Heart right ventricle (tissue), 16 donors: ENCODE measurements around the gene UBA3. TPM values are rescaled to one million over a fixed set of nuclear protein-coding genes. Genes with fewer than 3 reads are reported as not detected.

Experiments used
- ATAC-seq, 8 donors: fragments of 200-7000 bp; cut with Tn5 transposase; one replicate each; pipeline ENCODE4 v1.9.1; 2020; ENCODE audit warnings: mild to moderate bottlenecking in 8 of 8, moderate library complexity in 8 of 8, moderate number of reproducible peaks in 1 of 8
- DNase-seq, 2 donors: peaks; one replicate each; pipeline ENCODE4 v3.0.0-alpha.2; 2020
- H3K27ac ChIP-seq, 10 donors: fragments of 200-600 bp; sonication (generic) in 2 of 10; one replicate each; pipeline versions ENCODE4 v1.5.0 to v1.8.0; 2020 to 2022; ENCODE audit warnings: mild to moderate bottlenecking in 3 of 10
- H3K27me3 ChIP-seq, 7 donors: fragments of 200-600 bp; one replicate each; pipeline ENCODE4 v1.8.0; 2021 to 2022; ENCODE audit warnings: mild to moderate bottlenecking in 2 of 7
- H3K36me3 ChIP-seq, 9 donors: fragments of 200-600 bp; sonication (generic) in 1 of 9; one replicate each; pipeline versions ENCODE4 v1.5.0 to v1.8.0; 2020 to 2022; ENCODE audit warnings: mild to moderate bottlenecking in 2 of 9
- H3K4me1 ChIP-seq, 9 donors: fragments of 200-600 bp; sonication (generic) in 1 of 9; one replicate each; pipeline versions ENCODE4 v1.5.0 to v1.8.0; 2020 to 2022; ENCODE audit warnings: mild to moderate bottlenecking in 4 of 9
- H3K4me3 ChIP-seq, 10 donors: fragments of 200-600 bp; sonication (generic) in 2 of 10; one replicate each; pipeline versions ENCODE4 v1.5.0 to v1.8.0; 2020 to 2022; ENCODE audit warnings: mild to moderate bottlenecking in 7 of 10, moderate library complexity in 2 of 10
- H3K9me3 ChIP-seq, 11 donors: fragments of 200-600 bp in 10 of 11; sonication (generic) in 2 of 11; one replicate each; pipeline versions ENCODE4 v1.5.0 to v1.8.0; 2013 to 2022; ENCODE audit warnings: mild to moderate bottlenecking in 2 of 11, control low read depth in 1 of 11, moderate library complexity in 1 of 11
- WGBS, 2 donors: extraction: QIAGEN DNeasy Blood & Tissue Kit; methylation state at CpG; one replicate each; pipeline ENCODE4 v1.1.7; 2013; ENCODE audit warnings: inconsistent platforms in 1 of 2; 5-methylcytosine and 5-hydroxymethylcytosine counted together
- intact Hi-C, 10 donors: fragments of 100-400 bp; cut with DNase I; formaldehyde crosslinking; loops; one replicate each; pipeline versions ENCODE4 v1.11.1 to v1.14.2; 2022
- polyA plus RNA-seq, 2 donors: library from polyadenylated mRNA; stranded (reverse); fragments of 200-250 nt; gene quantifications; one replicate each; pipeline ENCODE4 v1.2.3, GENCODE V29; 2013
- total RNA-seq, 10 donors: library from RNA; stranded (reverse); fragmentation: NEBNext Ultra II Directional in 3 of 10; extraction: Animal tissue kit (Norgen Biotek cat#: 25700) in 3 of 10; gene quantifications; one replicate each; pipeline versions ENCODE4 v1.2.1 to v1.2.4, GENCODE V29; 2021 to 2023
- TF ChIP-seq, protein P1 (sequence below), 9 donors: fragments of 200-600 bp; sonication (generic) in 2 of 9; IDR thresholded peaks; one replicate each; pipeline versions ENCODE4 v1.5.0 to v1.8.0; 2021 to 2022; ENCODE audit warnings: antibody characterized with exemption in 9 of 9, mild to moderate bottlenecking in 5 of 9, moderate library complexity in 1 of 9
- donor health status: Arrhythmogenic right ventricular cardiomyopathy.
- donor health status: ischemic (EF 13 %, LVEDD 7.1; RV severe dilation, severe dysfunction).
- donor health status: healthy with polysubstance abuse.
- donor health status: DM: no; HTN: yes; CAD: no.
- donor health status: DM: no; HTN: no; CAD: no.
- donor health status: ischemic (EF 25% LVEDD 6.9; RV normal size, moderate dysfunction).
- donor health status: ischemic (EF 25% LVEDD 5.7; RV mildly dilated, moderate dysfunction).
- donor health status: healthy.
- donor health status: DM: yes; HTN: yes; CAD: no.
- donor health status: Ischemic cardiomyopathy.
- donor health status: ischemic (EF 35%, LVEDD 5.7; RV mildly dilated, moderate dysfunction).
- donor health status: nonischemic (EF 11% LVEDD 7.7; RV severe dilation, severe dysfunction).
- donor health status: DM: yes; HTN: yes; CAD: no.
- donor health status: PGD.
- donor health status: ischemic (EF 29% LVEDD 5.4; RV normal size, mild dysfunction).
- donor health status: nonischemic (EF 23%, LVEDD 6.1; RV moderate dilation, normal function).

UBA3 gene
- total and polyA plus RNA-seq, 12 donors: 36.7 to 119 (median 86.5) TPM

DNA sequence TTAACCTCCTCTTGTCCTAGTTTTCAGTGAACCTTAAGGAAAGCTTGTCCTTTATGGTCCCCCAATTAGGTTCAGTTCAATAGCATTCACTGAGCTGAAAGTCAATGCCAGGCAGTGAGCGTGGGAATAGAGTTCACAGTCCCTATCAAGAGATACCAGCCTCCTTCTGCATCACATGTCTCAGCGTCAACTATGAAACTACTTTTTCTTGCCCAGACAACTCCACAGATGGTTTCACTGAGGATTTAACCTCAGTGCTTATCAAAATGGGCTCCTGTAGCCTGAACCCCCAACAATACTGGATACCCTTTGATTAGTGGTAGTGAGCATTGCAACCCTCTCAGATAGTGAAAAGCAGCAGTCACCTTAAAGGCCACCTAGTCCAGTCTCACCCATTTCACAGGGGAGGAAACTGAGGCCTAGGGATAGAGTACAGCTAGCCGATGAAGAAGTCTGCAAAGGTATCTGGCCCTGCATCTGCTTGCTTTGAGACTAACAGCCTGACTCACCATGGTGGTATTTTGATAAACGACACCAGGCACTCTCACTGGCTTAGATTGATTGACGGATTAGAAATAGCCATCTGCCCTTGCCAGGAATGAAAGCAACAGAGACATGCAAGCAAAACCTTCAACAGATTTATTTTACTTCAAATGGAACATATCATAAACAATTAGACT, 1.6 kb upstream of the UBA3 start:
- intact Hi-C loops: loop anchor here in 3 of 10 donors (5.0 kb wide), 2 partner anchors 36 to 41 kb away; partner anchors contain the start of gene LMOD3 (in 2 of the 3)
- Histone ChIP-seq H3K4me1 (peaks cover 7 to 81% (median 66%) of the 10 kb centered on the region in 9 donors), H3K27me3 (no peaks in the 10 kb centered on the region), H3K27ac (peak overlapping the region in 7 of 10 donors; percentile 41 to 96 (median 95)), H3K4me3 (no peak overlapping the region), H3K36me3 (peaks cover 0 to 6% (median 0%) of the 10 kb centered on the region in 9 donors), H3K9me3 (no peaks in the 10 kb centered on the region)
- DNase-seq: no peak
- WGBS, 2 donors: 56 to 63% methylated on average over 5 of the region's 5 CpGs
- TF ChIP-seq, protein P1, sequence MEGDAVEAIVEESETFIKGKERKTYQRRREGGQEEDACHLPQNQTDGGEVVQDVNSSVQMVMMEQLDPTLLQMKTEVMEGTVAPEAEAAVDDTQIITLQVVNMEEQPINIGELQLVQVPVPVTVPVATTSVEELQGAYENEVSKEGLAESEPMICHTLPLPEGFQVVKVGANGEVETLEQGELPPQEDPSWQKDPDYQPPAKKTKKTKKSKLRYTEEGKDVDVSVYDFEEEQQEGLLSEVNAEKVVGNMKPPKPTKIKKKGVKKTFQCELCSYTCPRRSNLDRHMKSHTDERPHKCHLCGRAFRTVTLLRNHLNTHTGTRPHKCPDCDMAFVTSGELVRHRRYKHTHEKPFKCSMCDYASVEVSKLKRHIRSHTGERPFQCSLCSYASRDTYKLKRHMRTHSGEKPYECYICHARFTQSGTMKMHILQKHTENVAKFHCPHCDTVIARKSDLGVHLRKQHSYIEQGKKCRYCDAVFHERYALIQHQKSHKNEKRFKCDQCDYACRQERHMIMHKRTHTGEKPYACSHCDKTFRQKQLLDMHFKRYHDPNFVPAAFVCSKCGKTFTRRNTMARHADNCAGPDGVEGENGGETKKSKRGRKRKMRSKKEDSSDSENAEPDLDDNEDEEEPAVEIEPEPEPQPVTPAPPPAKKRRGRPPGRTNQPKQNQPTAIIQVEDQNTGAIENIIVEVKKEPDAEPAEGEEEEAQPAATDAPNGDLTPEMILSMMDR (IDR thresholded peaks at IDR 0.05): no peak
- ATAC-seq: no peak

DNA sequence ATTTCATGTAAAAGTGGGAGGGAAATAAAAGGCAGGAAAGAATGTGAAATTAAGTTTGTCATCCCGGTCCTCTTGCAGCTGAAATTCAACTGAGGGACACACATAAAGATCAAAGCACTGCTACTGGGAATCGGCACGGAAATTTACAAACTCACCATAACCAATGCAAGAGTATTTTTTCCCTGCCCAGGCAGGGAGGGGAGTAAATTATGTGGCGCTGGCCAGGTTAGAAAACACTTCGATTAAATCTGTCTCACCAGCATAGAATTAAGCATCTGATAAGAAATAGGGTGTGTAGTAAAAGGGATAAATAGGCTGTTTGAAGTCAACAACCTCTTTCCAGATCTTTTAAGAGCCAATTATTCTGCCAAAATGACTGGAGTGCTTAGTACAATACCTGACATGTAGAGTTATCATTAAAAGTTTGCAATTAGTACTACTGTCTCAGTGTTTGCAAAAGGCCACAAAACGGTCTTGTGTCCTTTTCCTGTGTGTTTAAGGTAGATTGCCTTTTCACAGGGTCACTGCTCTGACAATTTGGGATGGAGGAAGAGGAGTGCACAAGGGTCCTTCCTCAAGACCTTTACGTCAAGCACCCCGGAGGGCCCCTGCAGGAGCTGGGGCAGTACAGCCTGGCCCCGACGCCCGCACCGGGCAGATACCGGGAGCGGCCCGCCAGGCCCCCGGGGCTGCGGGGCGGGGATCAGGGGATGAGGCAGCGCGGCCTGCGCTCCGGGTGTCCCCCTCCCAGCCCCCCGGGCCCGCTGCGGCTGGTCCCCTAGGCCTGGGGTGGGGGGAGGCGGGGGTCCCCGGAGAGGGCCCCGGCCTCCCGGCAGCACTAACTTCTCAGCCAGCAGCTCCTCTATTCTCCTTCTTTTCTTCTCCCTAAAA, 651 bp downstream of the UBA3 start:
- H3K27ac ChIP-seq: peak overlapping the region; percentile 25 to 96 (median 90)

DNA sequence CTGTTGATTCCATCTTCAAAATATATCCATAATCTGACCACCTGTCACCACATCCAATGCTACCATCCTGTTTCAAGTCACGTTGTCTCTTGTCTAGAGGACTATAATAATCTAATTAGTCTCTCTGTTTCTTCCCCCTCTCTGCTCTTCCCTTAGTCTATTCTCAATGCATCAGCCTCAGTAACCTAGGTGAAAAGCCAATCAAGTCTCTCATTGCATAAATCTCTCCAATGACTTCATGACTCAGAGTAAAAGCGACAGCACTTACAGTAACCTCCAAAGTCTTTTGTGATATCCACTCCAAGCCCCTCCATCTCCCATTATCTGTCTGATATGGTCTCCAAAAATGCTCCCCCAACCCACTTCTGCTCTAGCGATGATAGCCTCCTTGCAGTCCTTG, 7.2 kb downstream of the UBA3 start:
- Histone ChIP-seq H3K4me3 (no peak overlapping the region), H3K9me3 (no peaks in the 10 kb centered on the region), H3K4me1 (peaks cover 0 to 14% (median 5%) of the 10 kb centered on the region in 9 donors), H3K27ac (no peak overlapping the region), H3K27me3 (no peaks in the 10 kb centered on the region), H3K36me3 (peaks cover 0 to 89% (median 16%) of the 10 kb centered on the region in 9 donors)
- DNase-seq (no peak), ATAC-seq (no peak)
- intact Hi-C loops: no loop called here
- TF ChIP-seq, protein P1 (IDR thresholded peaks at IDR 0.05): no peak
- WGBS, 2 donors: 86 to 91% methylated on average over 3 of the region's 3 CpGs

More for the DNA sequence above, 651 bp downstream of the UBA3 start:
- Histone ChIP-seq H3K36me3 (peaks cover 0 to 28% (median 6%) of the 10 kb centered on the region in 9 donors), H3K4me3 (peak overlapping the region; percentile 72 to 96 (median 86)), H3K9me3 (no peaks in the 10 kb centered on the region), H3K27me3 (no peaks in the 10 kb centered on the region), H3K4me1 (peaks cover 7 to 69% (median 58%) of the 10 kb centered on the region in 9 donors)
- ATAC-seq: peak; percentile 24 to 79 (median 36)
- 3 to 5% methylated on average over 15 to 29 of the region's 29 CpGs for WGBS, 2 donors
- intact Hi-C loops: loop anchor here in 3 of 10 donors (2.0 to 5.0 kb wide), 3 partner anchors 27 to 43 kb away; partner anchors contain the start of genes LMOD3 (in 2 of the 3) and TMF1 (in 1 of the 3)
- TF ChIP-seq, protein P1 (IDR thresholded peaks at IDR 0.05): no peak
- DNase-seq: peak in 1 of 2 donors; percentile 35

DNA sequence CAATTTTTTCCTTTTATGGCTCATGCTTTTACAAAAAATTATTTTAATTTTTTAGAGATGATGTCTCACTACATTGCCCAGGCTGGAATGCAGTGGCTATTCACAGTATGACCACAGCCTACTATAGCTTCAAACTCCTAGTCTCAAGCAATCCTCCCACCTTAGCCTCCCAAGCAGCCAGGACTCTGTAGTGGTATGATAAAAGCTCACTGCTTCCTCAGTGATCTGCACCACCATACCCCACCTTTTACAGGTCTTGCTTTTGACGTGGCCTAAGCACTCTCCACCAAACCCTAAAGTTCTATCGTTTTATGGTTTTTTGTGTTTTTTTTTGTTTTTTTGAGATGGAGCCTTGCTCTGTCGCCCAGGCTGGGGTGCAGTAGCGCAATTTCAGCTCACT, 14.0 kb downstream of the UBA3 start:
- TF ChIP-seq, protein P1 (IDR thresholded peaks at IDR 0.05): no peak
- Histone ChIP-seq H3K9me3 (no peaks in the 10 kb centered on the region), H3K4me3 (no peak overlapping the region), H3K4me1 (no peaks in the 10 kb centered on the region), H3K27me3 (no peaks in the 10 kb centered on the region), H3K36me3 (peaks cover 0 to 100% (median 24%) of the 10 kb centered on the region in 9 donors), H3K27ac (no peak overlapping the region)
- intact Hi-C loops: no loop called here
- ATAC-seq (no peak), DNase-seq (no peak)
- WGBS, 2 donors: 79 to 95% methylated on average over 4 of the region's 4 CpGs
